22Rv1 (cell line): Measurements from ENCODE around the gene FCHSD2.

Experiments
- CTCF ChIP-seq: fragments of 450-650 bp; IDR thresholded peaks from 2 replicates; pipeline ENCODE4 v1.5.1; 2017; ENCODE audit warnings: mild to moderate bottlenecking
- ZFX ChIP-seq: fragments of 450-650 bp; IDR thresholded peaks from 2 replicates; pipeline ENCODE4 v1.6.1; 2017; ENCODE audit warnings: antibody characterized with exemption, borderline replicate concordance

- TF ChIP-seq CTCF (no peak), ZFX (no peak)
Measured at GRCh38 chr11:72918851-72919250, 223.3 kb downstream of the FCHSD2 start.
